HG03095 (cell line): ENCODE measurements around the gene DLL1.
"Not testable (repeated sequence)": the region's sequence is repeated elsewhere in the genome, so short reads cannot be mapped to it uniquely, and the experiment has no call there.

Experiments
- ATAC-seq: cut with Tn5 transposase; IDR thresholded peaks from one replicate; pipeline ENCODE4 v1.9.1; 2021; ENCODE audit warnings: moderate library complexity; ENCODE audit not compliant: unreplicated experiment

DLL1 gene

GRCh38 chr6:170269151-170269845, 21.6 kb downstream of the DLL1 start:
- no peak for ATAC-seq

- no peak for ATAC-seq
Measured at GRCh38 chr6:170268216-170269129, 22.4 kb downstream of the DLL1 start.

GRCh38 chr6:170267688-170268087, 23.2 kb downstream of the DLL1 start:
- ATAC-seq, result no peak

GRCh38 chr6:170266061-170266825, 24.6 kb downstream of the DLL1 start:
- ATAC-seq, result no peak

GRCh38 chr6:170265655-170266054, 25.2 kb downstream of the DLL1 start:
- ATAC-seq, result no peak

GRCh38 chr6:170264644-170265043, 26.2 kb downstream of the DLL1 start:
- ATAC-seq, result not testable (repeated sequence)

- ATAC-seq, result no peak
Measured at GRCh38 chr6:170264086-170264485, 26.8 kb downstream of the DLL1 start.

GRCh38 chr6:170263410-170263809, 27.5 kb downstream of the DLL1 start:
- ATAC-seq, result no peak

GRCh38 chr6:170262489-170263088, 28.3 kb downstream of the DLL1 start:
- no peak for ATAC-seq

- ATAC-seq, result no peak
Measured at GRCh38 chr6:170261643-170262488, 29.0 kb downstream of the DLL1 start.

- ATAC-seq, result no peak
Measured at GRCh38 chr6:170260686-170261085, 30.2 kb downstream of the DLL1 start.

- no peak for ATAC-seq
Measured at GRCh38 chr6:170259278-170259677, 31.6 kb downstream of the DLL1 start.

GRCh38 chr6:170258407-170258806, 32.5 kb downstream of the DLL1 start:
- no peak for ATAC-seq

GRCh38 chr6:170257376-170257775, 33.5 kb downstream of the DLL1 start:
- ATAC-seq, result no peak

GRCh38 chr6:170256641-170257040, 34.2 kb downstream of the DLL1 start:
- no peak for ATAC-seq

- ATAC-seq, result no peak
Measured at GRCh38 chr6:170255426-170256125, 35.3 kb downstream of the DLL1 start.

- ATAC-seq, result no peak
Measured at GRCh38 chr6:170254315-170255213, 36.3 kb downstream of the DLL1 start.

- ATAC-seq, result no peak
Measured at GRCh38 chr6:170253910-170254269, 37.0 kb downstream of the DLL1 start.
